NCI-H2107 treated with DMSO at 0.1 percent for 48 hours (cell line): ENCODE results near the gene OR5AC2.

Experiments
- DNase-seq: peaks from one replicate; lab custom pipeline; 2025; ENCODE audit not compliant: unreplicated experiment; lab: John Stamatoyannopoulos, UW

The OR5AC2 gene

GRCh38 chr3:98086873-98087272 is at the start of gene OR5AC2:
Gene OR5AC2 (plus strand): TSS chr3:98087173. CDS start chr3:98087173, 0 bp downstream.
- no peak for DNase-seq

- no peak for DNase-seq
Observed at GRCh38 chr3:98038286-98038685, 48.7 kb upstream of the OR5AC2 start.

GRCh38 chr3:98038876-98039275 is 48.1 kb upstream of the OR5AC2 start:
- no peak for DNase-seq

- peak; percentile 95 for DNase-seq
Observed at GRCh38 chr3:98039322-98040024, 47.5 kb upstream of the OR5AC2 start.

- DNase-seq: no peak
Observed at GRCh38 chr3:98041350-98041749, 45.6 kb upstream of the OR5AC2 start.

- DNase-seq: no peak
Observed at GRCh38 chr3:98048586-98048985, 38.4 kb upstream of the OR5AC2 start.

GRCh38 chr3:98049271-98049670 is 37.7 kb upstream of the OR5AC2 start:
- DNase-seq: no peak

- DNase-seq: no peak
Observed at GRCh38 chr3:98056035-98056434, 30.9 kb upstream of the OR5AC2 start.

GRCh38 chr3:98057631-98058030 is 29.3 kb upstream of the OR5AC2 start:
- DNase-seq: no peak

GRCh38 chr3:98058244-98058960 is 28.6 kb upstream of the OR5AC2 start:
- DNase-seq: no peak

GRCh38 chr3:98068824-98069223 is 18.1 kb upstream of the OR5AC2 start:
- DNase-seq: no peak

- no peak for DNase-seq
Observed at GRCh38 chr3:98070840-98071239, 16.1 kb upstream of the OR5AC2 start.

GRCh38 chr3:98073486-98073885 is 13.5 kb upstream of the OR5AC2 start:
- no peak for DNase-seq

GRCh38 chr3:98095882-98096281 is 8.9 kb downstream of the OR5AC2 start:
- no peak for DNase-seq

GRCh38 chr3:98099848-98100247 is 12.9 kb downstream of the OR5AC2 start:
- DNase-seq: no peak

GRCh38 chr3:98108162-98108561 is 21.2 kb downstream of the OR5AC2 start:
- no peak for DNase-seq

GRCh38 chr3:98109807-98110549 is 23.0 kb downstream of the OR5AC2 start:
- DNase-seq: no peak

GRCh38 chr3:98110550-98110908 is 23.6 kb downstream of the OR5AC2 start:
- no peak for DNase-seq

GRCh38 chr3:98114264-98114663 is 27.3 kb downstream of the OR5AC2 start:
- DNase-seq: no peak

GRCh38 chr3:98115717-98116116 is 28.7 kb downstream of the OR5AC2 start:
- DNase-seq: no peak

- DNase-seq: no peak
Observed at GRCh38 chr3:98130421-98130820, 43.4 kb downstream of the OR5AC2 start, which contains the start of gene OR5H1. Gene OR5H1 (plus strand): TSS chr3:98130721. CDS start chr3:98132698, 1,977 bp downstream.

- no peak for DNase-seq
Observed at GRCh38 chr3:98136631-98137030, 49.7 kb downstream of the OR5AC2 start.
